ENCODE results near the gene FAIM2.
A peak's percentile ranks its signal among the peaks of the same experiment; 100 is the strongest.
"Not testable (repeated sequence)": the region's sequence is repeated elsewhere in the genome, so short reads cannot be mapped to it uniquely, and the experiment has no call there.

Gene FAIM2

DNA sequence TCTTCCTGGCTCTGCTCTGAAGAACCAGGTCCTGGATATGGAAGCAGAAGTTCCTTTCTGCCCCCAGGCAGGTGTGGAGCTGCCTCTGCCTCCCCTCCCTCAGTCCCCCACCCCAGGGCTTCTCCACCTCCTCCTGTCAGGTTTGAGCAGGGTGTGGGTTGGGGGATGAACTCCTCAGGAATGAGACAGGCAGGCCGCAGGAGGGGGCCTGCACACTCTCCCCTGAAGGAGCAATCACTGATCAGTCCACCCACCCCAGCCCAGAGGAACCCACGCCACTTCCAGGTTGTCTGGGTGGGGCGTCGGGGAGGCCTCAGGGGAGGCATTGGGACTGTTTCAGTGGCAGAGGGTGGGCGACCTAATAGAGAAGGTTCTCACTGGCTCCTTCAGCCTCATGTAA lies 26.6 kb downstream of the FAIM2 start:
- no peak for DNase-seq

DNA sequence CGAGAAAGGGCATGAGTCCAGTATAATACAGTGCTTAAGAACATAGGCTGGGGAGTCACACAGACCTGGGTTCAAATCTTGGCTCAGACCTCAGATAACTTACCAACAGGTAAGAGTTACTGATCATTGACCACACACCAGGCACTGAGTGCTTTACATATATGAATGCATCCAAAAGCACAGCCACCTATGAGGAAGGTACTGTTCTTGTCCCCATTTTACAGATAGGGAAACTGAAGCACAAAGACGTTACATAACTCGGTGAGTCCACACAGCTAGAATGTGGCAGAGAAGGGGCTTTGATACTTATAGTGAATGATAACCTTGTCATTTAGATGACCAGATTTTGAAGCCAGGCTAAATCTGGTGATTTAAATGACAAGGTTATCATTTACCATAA lies 27.6 kb downstream of the FAIM2 start:
- DNase-seq = no peak

DNA sequence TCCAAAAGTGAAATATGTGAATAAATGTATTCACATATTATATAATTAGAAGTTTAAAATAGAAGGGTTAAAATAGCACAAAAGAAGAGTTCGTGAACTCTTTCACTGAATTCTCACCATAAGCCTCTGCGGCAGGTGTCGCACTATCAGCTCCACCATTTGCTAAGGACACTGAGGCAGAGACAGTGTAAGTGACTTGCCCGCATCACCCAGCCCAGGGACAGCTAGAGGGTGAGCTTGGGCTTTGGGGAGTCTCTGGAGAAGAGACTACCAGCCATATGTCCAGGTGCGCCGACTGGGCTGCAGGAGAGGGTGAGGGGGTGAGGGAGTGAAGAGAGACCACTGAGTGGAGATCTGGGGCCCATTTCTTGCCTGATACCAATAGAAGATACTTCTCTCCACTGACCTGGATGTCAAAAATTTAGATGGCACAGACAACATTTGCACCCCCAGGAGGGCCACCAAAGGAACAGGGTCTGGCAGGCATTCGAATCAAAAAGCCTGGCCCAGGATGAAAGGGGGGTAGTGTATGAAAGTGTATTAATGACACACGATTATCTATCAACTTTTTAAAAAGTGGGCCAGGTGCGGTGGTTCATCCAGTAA lies 28.5 kb downstream of the FAIM2 start:
- DNase-seq = no peak

DNA sequence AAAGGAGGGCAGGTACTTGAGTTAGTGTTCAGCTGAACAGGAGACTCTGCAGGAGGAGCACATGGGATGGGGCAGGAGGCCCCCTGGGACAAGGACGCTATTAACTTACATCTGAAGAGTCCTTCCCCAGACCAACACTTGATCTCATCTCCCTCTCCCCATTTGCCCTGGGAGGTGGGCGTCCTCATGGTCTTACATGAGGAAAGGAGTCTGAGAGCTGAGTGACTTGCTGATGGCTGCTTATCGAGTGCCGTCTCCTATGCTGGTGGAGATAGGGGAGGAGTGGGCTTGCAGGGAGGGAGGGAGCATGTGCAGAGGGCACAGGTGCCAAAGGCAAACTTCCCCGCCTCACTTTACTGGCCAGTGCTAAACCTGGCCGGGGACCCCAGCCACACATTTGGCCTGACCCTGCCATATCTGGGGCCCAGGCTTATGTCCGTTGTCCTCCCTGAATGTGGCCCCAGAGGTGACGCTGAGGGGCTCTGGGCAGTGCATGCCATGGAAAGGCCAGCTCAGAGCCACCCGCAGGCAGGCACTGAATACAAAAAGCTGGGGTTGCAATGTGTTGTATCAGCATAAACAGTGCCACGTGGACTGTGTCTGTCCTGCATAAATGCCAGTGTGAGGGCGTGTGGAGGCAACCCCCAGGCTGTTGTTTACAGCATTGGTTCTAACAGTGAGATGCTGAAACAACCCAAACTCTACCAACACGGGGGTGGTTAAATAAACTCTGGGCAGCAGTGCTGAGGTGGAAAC lies 29.4 kb downstream of the FAIM2 start:
- DNase-seq = no peak

DNA sequence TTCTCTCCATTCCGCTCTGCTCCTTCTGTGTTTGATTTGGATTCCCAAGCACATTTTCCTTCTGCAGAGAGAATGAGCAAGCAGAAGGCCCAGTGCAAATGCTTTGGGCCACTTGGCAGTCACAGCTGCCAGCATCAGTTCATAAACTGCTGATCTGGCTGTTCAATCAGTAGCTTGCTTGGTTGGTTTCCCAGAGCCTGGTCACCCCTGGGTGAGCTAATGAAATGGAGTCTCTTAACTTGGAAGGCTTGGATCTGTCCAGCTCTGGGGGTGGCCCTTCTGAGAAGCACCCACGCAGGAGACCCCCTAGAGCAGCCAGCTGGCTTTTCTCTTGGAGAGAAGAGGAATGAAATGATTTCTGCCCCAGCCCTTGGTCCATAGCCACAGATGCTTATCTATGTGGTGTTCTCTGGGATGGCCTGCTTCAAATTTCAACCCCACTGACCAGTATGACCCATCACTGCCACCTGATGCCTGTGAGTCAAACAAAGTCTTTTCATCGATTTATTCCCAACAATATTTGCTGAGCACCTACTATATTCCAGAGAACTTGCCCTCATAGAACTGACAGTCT lies 30.3 kb downstream of the FAIM2 start:
- DNase-seq = peak; percentile 9 to 77

DNA sequence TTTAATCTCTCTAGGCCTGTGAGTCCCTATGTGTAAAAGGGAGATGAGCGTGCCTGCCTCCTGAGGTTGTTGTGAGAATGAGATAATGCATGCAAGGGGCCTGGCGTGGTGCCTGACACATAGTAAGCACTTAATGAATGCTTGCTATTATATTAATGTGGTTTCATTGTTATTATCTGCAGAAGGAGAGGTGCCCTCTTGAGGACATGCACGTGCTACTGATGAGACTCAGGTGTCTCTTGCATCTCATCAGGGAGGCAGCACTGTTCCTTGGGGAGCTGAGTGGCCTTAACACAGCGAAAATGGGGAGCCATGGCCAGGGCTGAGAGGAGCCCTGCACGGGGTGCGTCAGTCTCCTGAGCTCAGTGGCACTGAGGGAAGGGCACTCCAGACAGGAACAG lies 30.9 kb downstream of the FAIM2 start:
- peak in 1 of 2 experiments; percentile 29 for DNase-seq

DNA sequence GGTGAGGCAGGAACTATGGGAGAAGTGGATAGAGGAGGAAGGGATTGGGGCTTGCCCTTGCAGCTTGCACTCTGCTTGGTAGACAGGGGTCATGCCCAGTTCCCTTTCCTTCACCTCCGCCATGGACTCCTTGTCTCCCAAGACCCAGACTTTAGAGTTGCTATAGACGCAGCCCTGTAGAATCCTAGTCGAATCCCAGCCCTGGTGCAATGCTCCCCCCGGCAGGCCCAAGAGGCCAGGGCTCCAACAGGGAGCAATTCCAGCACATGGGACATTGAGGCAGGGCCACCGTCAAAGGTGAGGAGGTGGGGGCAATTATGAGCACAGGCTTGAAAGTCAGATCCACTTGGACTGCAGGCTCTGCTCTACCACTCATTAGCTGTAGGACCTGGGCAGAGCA lies 31.3 kb downstream of the FAIM2 start:
- no peak for DNase-seq

DNA sequence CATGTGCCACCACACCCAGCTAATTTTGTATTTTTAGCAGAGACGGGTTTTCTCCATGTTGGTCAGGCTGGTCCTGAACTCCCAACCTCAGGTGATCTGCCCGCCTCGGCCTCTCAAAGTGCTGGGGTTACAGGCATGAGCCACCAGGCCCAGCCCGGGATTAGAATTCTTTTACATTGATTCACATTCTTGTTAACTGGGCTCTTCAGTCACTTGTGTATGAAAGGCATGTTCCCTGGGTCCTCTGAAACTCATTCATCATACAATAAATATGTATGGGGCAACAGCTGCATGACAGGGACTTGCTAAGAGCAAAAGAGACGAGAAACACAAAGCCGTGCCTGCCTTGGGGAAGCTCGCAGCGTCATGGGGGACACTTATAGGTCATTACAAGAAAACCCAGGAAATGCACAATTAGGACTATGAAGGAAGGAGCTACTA lies 31.9 kb downstream of the FAIM2 start:
- DNase-seq = not testable (repeated sequence)

DNA sequence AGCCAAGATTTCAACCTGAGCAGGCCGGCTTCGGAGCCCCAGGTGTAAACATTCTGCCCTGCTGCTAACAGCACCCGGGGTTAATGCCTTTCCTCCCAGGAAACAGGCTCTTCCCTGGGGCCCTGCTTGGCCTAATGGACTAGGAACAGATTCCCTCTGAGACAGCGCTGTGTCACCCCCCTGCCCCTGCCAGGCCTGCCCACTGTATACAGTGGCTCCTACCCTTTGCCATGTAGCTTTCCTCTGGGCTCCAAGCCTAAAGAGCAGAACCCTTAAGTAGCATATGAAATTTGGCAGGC lies 32.5 kb downstream of the FAIM2 start:
- DNase-seq = peak in 1 of 2 experiments; percentile 30

DNA sequence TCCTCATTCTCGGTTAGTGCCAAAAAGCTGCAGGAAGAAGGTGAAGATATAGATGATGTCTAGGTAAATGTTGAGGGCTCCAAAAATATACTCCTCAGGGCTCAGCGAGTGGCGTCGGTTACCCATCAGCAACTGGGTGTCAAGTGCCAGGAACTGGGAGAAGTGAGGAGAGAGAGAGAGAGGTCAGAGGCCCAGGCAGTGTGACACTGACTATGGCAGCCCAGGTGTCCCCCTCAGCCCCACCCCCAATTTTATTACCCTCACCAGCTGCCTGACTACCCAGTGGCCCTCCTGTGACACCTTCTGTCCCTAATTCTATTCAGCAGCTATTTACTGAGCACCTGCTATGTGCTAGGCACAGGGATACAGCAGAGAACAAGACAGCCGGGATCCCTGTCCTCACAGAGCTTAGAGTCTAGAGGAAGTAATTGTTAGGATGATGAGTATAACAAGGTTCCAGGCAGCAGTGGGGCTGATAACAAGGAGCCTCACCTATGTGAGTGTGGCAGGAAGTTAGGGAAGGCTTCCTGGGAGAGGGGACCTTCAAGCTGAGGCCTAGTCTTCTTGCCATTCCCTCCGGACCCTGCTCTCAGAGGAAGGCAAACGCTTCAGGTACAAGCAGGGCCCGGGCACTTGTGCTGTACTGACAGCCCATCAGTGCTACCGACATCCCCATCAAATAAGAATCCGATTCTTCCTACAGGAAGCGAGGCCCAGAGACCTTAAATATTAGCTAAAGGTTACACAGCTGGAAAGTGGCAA lies 33.0 kb downstream of the FAIM2 start:
- no peak for DNase-seq

DNA sequence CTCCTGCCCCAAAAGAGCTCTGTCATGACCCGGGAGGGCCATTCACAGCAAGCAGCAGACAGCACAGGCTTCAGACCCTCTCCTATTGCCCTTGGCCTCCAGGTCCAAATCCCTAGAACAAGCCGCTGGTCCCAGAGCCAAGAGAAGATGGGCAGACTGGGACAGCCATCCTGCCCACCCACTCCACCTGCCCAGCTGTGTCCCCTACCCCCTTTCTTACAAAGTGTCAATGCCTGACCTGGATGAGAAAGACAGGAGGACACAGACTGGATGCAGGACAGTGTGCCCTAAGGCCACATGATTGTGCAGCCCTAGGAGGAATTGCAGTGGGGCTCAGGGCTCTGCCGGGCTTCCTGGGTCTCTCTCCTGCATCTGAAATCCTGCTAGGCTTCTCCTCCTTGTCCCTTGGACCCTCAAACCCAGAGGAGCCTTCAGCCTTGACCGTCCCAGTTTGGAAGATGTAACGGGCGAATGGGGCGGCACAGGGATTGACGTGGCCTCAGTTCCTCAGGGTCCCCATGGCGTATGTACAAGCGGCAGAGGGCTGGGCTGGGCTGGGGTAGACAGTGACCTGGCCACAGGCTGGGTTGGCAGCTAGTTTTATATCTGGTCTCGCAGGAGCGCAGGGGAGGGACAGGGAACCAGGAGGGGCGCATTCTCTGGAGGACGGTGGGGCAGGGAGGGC lies 33.7 kb downstream of the FAIM2 start:
- DNase-seq = no peak

DNA sequence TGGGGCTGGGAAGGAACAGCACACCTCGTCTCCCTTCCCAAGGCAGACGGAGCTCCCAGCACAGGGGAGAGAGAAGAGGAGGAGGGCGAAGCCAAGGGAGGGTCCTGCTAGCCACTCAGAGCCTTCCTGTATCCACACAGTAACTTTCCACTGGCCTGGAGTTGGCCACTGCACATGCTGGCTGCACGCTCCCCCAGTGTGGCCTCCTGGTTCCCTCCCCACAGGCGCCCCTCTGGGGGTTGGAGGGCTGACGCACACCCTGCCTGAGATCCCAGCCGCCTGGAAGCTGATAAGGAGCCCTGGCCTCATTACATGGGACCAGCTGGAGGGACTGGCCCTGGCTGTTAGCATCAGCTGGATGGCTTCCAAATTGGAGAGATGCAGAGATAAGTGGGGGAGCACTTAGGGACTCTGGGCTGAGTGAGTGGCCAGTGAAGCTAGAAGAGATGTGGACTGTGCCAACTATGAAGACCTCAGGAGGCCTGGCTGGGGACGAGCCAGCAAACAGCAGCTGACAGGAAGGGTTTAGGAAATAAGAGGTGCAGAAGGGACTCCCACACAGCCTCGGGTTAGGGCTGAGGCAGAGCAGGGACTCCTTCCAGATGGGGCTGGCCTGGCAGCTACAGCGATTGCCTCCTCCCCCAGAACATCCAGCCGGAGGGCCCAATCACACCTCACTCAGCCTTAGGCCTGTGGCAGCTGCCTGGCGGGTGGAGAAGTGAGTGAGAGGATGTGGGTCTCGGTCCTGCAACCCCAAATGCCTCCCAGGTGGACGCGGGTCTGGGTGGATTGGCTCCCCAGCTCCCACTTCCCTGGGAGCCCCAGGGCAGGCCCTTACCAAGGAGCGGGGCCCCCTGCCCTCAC lies 34.5 kb downstream of the FAIM2 start:
- peak; percentile 89 to 98 for DNase-seq

DNA sequence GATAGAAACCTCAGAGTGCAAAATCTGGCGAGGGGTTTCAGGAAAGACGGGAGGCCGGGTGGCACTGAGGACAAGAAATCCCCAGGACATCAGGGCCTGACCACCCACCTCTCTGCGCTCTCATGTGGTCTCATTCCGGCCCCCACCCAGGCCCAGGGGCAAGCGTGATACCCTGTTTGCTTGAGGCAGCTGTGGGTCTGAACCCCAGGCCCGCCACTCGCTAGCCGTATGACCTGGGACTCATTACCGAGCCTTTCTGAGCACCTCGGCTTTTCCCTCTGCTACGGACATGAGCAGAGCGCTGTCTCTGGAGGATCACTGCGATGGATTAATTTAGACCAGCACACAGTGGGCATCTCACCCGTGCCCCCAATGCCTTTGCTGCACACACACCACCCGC lies 35.3 kb downstream of the FAIM2 start:
- peak in 1 of 2 experiments; percentile 32 for DNase-seq

DNA sequence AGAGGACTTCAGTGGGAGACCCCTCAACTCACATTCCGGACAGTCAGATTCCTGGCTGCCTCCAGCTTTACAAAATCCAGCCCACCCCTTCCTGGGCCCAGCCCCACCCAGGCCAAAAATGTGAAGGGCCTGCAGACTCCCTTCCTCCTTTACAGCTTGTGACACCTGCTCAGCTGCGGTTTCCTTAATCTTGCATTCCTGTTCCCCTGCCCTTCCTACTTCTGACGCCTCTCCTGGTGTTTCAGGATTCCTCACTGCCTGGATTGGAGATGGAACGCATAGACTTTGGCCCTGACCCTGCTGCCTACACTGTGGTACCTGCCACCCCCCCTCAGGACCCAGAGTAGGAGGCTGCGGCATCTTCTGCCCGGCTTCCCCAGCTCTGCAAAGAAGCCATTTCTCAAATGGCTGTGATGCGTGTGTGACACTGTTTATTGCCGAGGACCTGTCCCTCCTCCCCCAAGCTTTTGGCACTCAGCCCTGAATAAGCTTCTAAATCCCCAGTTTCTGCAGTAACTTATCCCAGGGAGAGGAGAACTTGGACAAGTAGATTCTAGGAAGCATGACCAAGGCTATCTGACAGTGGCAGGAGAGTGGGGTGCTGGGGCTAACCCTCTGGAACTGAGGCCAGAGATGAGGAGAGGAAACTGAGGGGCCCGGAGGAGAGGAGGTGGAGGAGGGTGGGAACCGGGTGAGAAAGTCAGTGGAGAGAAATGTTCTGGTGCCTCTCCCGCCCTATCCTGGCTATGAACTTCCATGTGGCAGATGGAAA lies 35.9 kb downstream of the FAIM2 start:
- DNase-seq = peak; percentile 54 to 72

DNA sequence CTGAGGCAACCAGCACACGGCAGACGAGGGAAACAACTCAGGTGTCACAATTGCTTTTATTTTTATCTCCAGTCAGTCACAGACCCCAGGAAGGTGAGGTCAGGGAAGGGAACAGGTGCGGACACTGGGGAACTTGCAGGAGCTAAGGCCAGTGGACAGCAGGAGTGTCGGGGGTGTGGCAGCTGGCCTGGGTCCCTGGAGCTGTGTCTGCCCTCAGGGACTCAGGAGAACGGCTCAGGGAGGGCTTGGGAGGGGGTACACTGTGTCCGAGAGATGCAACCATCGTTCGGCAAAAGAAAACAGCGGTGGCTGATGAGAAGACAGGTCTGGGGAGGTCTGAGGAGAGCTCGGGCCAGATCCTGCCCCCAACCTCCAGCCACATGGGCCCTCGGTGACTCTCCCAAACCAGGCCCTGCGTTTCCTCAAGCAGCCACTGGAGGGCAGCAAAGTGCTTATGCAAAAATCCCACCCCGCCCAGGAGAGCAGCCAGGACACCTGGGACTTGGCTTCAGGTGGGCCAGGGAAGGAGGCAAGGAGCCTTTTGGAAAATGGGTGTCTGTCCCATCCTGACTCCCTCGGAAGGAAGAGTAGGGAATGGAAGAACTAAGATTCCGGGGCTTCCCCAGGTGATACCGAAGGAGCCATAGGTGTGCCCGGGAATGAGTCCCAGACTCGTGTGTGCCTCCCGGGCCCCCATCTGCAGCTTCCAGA lies 36.7 kb downstream of the FAIM2 start:
- peak; percentile 43 to 74 for DNase-seq

DNA sequence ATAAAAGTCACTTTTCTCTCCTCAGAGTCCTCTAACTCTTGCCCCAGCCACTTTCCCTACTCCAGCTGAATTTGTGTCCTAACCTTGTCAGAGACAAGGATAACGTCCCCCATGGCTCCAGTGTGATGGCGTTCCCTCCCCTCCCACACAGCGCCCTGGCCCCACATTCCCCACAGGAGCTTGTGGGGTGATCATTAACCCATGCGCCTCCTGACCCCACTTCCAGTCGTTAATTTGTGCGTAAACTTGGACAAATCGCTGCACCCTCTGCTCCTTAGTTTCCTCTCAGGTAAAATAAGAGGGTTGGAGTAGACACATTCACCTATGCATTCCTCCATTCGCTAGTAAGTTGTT lies 37.9 kb downstream of the FAIM2 start:
- DNase-seq = no peak

DNA sequence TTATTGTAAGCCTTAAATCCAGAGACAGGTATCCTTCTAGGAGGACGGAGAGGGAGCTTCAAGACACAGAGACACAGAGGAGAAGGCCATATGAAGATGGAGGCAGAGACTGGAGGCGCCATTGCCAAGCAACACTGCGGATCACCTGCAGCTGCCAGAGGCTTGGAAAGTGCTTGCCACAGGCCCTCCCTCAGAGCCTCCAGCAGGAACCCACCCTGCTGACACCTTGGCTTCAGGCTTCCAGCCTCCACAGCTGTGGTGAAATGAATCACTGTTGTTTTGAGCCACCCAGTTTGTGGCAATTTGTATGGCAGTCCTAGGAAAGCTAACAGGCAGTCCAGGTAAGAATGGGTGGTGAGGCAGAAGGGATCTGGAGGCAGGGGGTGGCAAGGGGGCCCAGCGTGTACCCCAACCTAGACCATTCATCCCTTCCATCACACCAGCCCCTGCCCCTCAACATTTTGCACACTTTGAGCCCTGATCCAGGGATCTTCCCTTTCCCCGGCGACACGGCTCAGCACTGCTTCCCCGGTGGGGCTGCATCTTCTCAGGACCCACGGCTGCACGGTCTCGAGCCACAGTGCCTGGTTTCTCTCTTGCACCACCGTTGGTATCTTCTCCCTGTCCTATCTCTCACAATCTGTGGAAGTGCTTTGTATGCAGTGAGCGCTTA lies 38.5 kb downstream of the FAIM2 start:
- peak in 1 of 2 experiments; percentile 22 for DNase-seq

DNA sequence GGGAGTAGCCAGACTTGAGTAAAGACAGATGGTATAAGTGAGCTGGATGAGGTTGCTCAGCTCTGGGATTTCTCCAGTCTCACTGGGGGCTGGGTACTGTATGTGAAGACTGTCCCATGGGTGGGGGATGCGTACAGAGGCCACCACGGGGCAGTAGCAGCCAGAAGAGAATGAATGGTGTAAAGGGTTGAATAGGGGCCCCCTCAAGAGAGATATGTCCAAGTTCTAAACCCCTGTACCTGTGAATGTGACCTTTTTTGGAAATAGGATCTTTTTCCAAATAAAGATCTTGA lies 39.0 kb downstream of the FAIM2 start:
- no peak for DNase-seq

DNA sequence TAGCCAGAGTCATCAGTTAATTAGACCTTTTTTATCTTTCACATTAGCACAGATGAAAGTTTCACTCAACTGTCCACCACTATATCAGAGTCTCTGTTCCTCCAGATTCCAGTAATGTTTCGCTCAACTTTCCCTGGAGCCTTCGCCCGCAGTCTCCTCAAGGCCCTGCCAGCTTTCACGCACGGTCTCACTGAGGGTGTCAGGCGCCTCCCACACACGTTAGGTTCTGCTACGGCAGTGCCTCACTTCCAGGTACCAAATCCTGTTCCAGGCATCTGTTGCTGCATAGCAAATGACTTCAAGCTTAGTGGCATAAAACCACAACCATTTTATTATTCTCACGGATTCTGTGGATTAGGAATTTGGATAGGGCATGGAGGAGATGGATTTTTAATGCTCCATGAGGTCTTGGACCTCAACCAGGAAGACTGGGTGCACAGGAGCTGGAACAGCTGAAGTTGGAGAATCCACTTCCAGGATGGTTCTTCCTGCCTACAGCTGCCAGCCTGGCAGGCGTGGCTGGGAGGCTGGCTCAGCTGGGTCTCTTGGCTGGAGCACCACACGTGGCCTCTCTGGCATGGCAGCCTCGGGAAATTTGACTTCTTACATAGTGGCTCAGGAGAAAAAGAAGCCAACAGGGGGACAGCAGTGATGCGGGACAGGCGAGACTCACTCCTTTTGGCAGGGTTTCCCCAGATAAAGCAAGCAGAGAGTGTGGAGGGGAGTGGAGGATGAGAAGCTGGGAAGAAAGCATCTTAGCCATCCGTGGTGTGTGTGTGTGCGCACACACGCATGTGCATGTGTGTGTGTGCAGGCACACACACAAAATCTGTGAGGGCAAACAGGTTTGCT lies 39.5 kb downstream of the FAIM2 start:
- peak; percentile 64 to 91 for DNase-seq
